Fibroblast of the aortic adventitia (primary cell): ENCODE measurements around the gene SELPLG. TPM values are rescaled to one million over a fixed set of nuclear protein-coding genes. Genes with fewer than 3 reads are reported as not detected.
A peak's percentile ranks its signal among the peaks of the same experiment; 100 is the strongest.

Experiments
- DNase-seq: peaks from one replicate; pipeline ENCODE4 v3.0.0-alpha.2; 2010; ENCODE audit warnings: low read depth
- H3K4me3 ChIP-seq: 2 replicates; pipeline ENCODE4 v1.5.1; 2011; ENCODE audit warnings: low read depth, mild to moderate bottlenecking, control low read depth, low read length, moderate library complexity
- CTCF ChIP-seq: IDR thresholded peaks from 2 replicates; pipeline ENCODE4 v1.5.1; 2011; ENCODE audit warnings: mild to moderate bottlenecking, low read length, control low read depth, inconsistent platforms; ENCODE audit not compliant: insufficient read depth
- total RNA-seq: library from RNA; depleted of rRNA; stranded (reverse); fragments of >200 nt; gene quantifications from 2 replicates; pipeline ENCODE4 v1.2.3, GENCODE V29; 2012; ENCODE audit warnings: low replicate concordance

Gene SELPLG
- total RNA-seq, 1 donor: 1.5 TPM

- DNase-seq: no peak
- no peak for TF ChIP-seq CTCF
- no peak overlapping the region for H3K4me3 ChIP-seq
Measured at GRCh38 chr12:108582509-108582908, 51.2 kb downstream of the SELPLG start.

GRCh38 chr12:108581311-108582227 is 52.1 kb downstream of the SELPLG start:
- H3K4me3 ChIP-seq: no peak overlapping the region
- no peak for TF ChIP-seq CTCF
- no peak for DNase-seq

GRCh38 chr12:108580531-108580930 is 53.2 kb downstream of the SELPLG start:
- H3K4me3 ChIP-seq: no peak overlapping the region
- DNase-seq: peak; percentile 65
- TF ChIP-seq CTCF: no peak

GRCh38 chr12:108578813-108579212 is 54.9 kb downstream of the SELPLG start:
- DNase-seq: no peak
- no peak overlapping the region for H3K4me3 ChIP-seq
- TF ChIP-seq CTCF: no peak

- no peak overlapping the region for H3K4me3 ChIP-seq
- no peak for DNase-seq
- TF ChIP-seq CTCF: no peak
Measured at GRCh38 chr12:108578264-108578663, 55.4 kb downstream of the SELPLG start.

- H3K4me3 ChIP-seq: no peak overlapping the region
- no peak for DNase-seq
- no peak for TF ChIP-seq CTCF
Measured at GRCh38 chr12:108577458-108577857, 56.2 kb downstream of the SELPLG start.

- DNase-seq: peak; percentile 32
- no peak overlapping the region for H3K4me3 ChIP-seq
- no peak for TF ChIP-seq CTCF
Measured at GRCh38 chr12:108576660-108577234, 56.9 kb downstream of the SELPLG start.
